Esophagus muscularis mucosa (tissue), 4 donors: ENCODE measurements around the gene PCED1A. TPM values are rescaled to one million over a fixed set of nuclear protein-coding genes. Genes with fewer than 3 reads are reported as not detected.

Experiments
- DNase-seq: peaks from one replicate; pipeline ENCODE4 v3.0.0-alpha.2; 2017; ENCODE audit errors: extremely low spot score
- H3K27ac ChIP-seq, 4 donors: fragments of 200-600 bp; sonication (generic); replicated peaks in 1 of 4; 1 replicate in 3 of 4; 2 replicates in 1 of 4; pipeline ENCODE4 v1.5.1; 2016 to 2019; ENCODE audit warnings: mild to moderate bottlenecking in 1 of 4
- H3K27me3 ChIP-seq, 4 donors: fragments of 200-600 bp; sonication (generic); one replicate each; pipeline versions ENCODE4 v1.5.1 to v1.6.0; 2016 to 2019
- H3K36me3 ChIP-seq, 4 donors: fragments of 200-600 bp; sonication (generic); one replicate each; pipeline ENCODE4 v1.5.1; 2016 to 2019
- H3K4me1 ChIP-seq, 4 donors: fragments of 200-600 bp; sonication (generic); one replicate each; pipeline ENCODE4 v1.5.1; 2016 to 2019
- H3K4me3 ChIP-seq, 4 donors: fragments of 200-600 bp; sonication (generic); 1 replicate in 2 of 4; 2 replicates in 2 of 4; pipeline ENCODE4 v1.5.1; 2016 to 2019; ENCODE audit warnings: mild to moderate bottlenecking in 4 of 4, moderate library complexity in 1 of 4
- H3K9me3 ChIP-seq, 4 donors: fragments of 200-600 bp; sonication (generic); 1 replicate in 3 of 4; 2 replicates in 1 of 4; pipeline ENCODE4 v1.5.1; 2016 to 2019
- CTCF ChIP-seq, 3 experiments: fragments of 200-600 bp in 2 of 3; fragments of 450-650 bp in 1 of 3; sonication (generic) in 2 of 3; IDR thresholded peaks; one replicate each; pipeline ENCODE4 v1.5.1; 2017 to 2019; ENCODE audit warnings: antibody characterized with exemption in 3 of 3, mild to moderate bottlenecking in 2 of 3, moderate library complexity in 1 of 3
- EP300 ChIP-seq: sonication (generic); formaldehyde crosslinking; IDR thresholded peaks from one replicate; pipeline ENCODE4 v1.6.1; 2017; ENCODE audit warnings: antibody characterized with exemption
- POLR2A ChIP-seq: fragments of 450-650 bp; IDR thresholded peaks from one replicate; pipeline ENCODE4 v1.6.1; 2017; ENCODE audit warnings: antibody characterized with exemption, moderate library complexity, mild to moderate bottlenecking, low read depth
- POLR2AphosphoS5 ChIP-seq, 2 donors: sonication (generic); formaldehyde crosslinking; IDR thresholded peaks; one replicate each; pipeline ENCODE4 v1.6.1; 2017; ENCODE audit warnings: antibody characterized with exemption in 2 of 2
- WGBS: methylation state at CpG from one replicate; pipeline ENCODE4 v1.1.5; 2018; 5-methylcytosine and 5-hydroxymethylcytosine counted together
- intact Hi-C: fragments of 100-400 bp; cut with DNase I; formaldehyde crosslinking; loops from one replicate; pipeline ENCODE4 v1.15.1; 2023
- total RNA-seq, 4 donors: library from RNA; depleted of rRNA; stranded (reverse); fragments of >200 nt; gene quantifications; one replicate each; pipeline versions ENCODE4 v1.1.0 to v1.2.1, GENCODE V29; 2016

The PCED1A gene
- total RNA-seq, 4 donors from 2014 or later = 15.1 to 24.1 (median 22.5) TPM

GRCh38 chr20:2887715-2888114 lies 47.3 kb upstream of the PCED1A start:
- Histone ChIP-seq H3K4me3 (no peak overlapping the region), H3K9me3 (no peaks in the 10 kb centered on the region), H3K4me1 (peaks cover 12 to 36% (median 23%) of the 10 kb centered on the region in 4 donors), H3K27ac (no peak overlapping the region), H3K27me3 (no peaks in the 10 kb centered on the region), H3K36me3 (no peaks in the 10 kb centered on the region)
- intact Hi-C loops = no loop called here
- 91% methylated on average over 3 of the region's 3 CpGs for WGBS
- no peak for DNase-seq
- TF ChIP-seq CTCF (IDR thresholded peaks at IDR 0.05) (no peak), EP300 (no peak), POLR2A (no peak)

GRCh38 chr20:2883726-2884637 lies 43.5 kb upstream of the PCED1A start:
- H3K4me3 ChIP-seq = no peak overlapping the region
- intact Hi-C loops = no loop called here
- WGBS = 72% methylated on average over 3 of the region's 3 CpGs

GRCh38 chr20:2880650-2881049 lies 40.2 kb upstream of the PCED1A start:
- TF ChIP-seq CTCF (IDR thresholded peaks at IDR 0.05) (no peak), EP300 (no peak), POLR2A (no peak), POLR2AphosphoS5 (IDR thresholded peaks at IDR 0.05) (no peak)
- intact Hi-C loops = no loop called here
- Histone ChIP-seq H3K36me3 (no peaks in the 10 kb centered on the region), H3K4me1 (peaks cover 19 to 46% (median 34%) of the 10 kb centered on the region in 4 donors), H3K4me3 (no peak overlapping the region), H3K27me3 (no peaks in the 10 kb centered on the region), H3K9me3 (no peaks in the 10 kb centered on the region), H3K27ac (no peak overlapping the region)
- 86% methylated on average over 7 of the region's 7 CpGs for WGBS
- DNase-seq = no peak

More at GRCh38 chr20:2883726-2884637, 43.5 kb upstream of the PCED1A start:
- H3K27me3 ChIP-seq = no peaks in the 10 kb centered on the region
- TF ChIP-seq CTCF (IDR thresholded peaks at IDR 0.05) (no peak), POLR2AphosphoS5 (IDR thresholded peaks at IDR 0.05) (no peak), POLR2A (no peak), EP300 (no peak)
- no peaks in the 10 kb centered on the region for H3K36me3 ChIP-seq
- no peaks in the 10 kb centered on the region for H3K9me3 ChIP-seq
- no peak for DNase-seq
- H3K27ac ChIP-seq = no peak overlapping the region
- peaks cover 11 to 35% (median 22%) of the 10 kb centered on the region in 4 donors for H3K4me1 ChIP-seq

GRCh38 chr20:2879146-2879545 lies 38.7 kb upstream of the PCED1A start:
- WGBS = 68% methylated on average over 3 of the region's 3 CpGs
- DNase-seq = no peak
- TF ChIP-seq CTCF (IDR thresholded peaks at IDR 0.05) = no peak
- TF ChIP-seq EP300 = no peak
- TF ChIP-seq POLR2A = no peak
- TF ChIP-seq POLR2AphosphoS5 (IDR thresholded peaks at IDR 0.05) = no peak
- H3K36me3 ChIP-seq = no peaks in the 10 kb centered on the region
- H3K27ac ChIP-seq = no peak overlapping the region
- no peaks in the 10 kb centered on the region for H3K9me3 ChIP-seq
- no peak overlapping the region for H3K4me3 ChIP-seq
- peaks cover 32 to 56% (median 49%) of the 10 kb centered on the region in 4 donors for H3K4me1 ChIP-seq
- H3K27me3 ChIP-seq = no peaks in the 10 kb centered on the region
- intact Hi-C loops = loop anchor here (10.0 kb wide), 1 partner anchor 214 kb away; the partner anchor contains the start of gene IDH3B
